ENCODE results near the gene SLC43A2. TPM values are rescaled to one million over a fixed set of nuclear protein-coding genes. Genes with fewer than 3 reads are reported as not detected.
A peak's percentile ranks its signal among the peaks of the same experiment; 100 is the strongest.
"Not testable (repeated sequence)": the region's sequence is repeated elsewhere in the genome, so short reads cannot be mapped to it uniquely, and the experiment has no call there.

SLC43A2 gene
- total and polyA plus RNA-seq, 2 donors from 2014 or later: 48.9 to 60.4 TPM

- DNase-seq (peak in 1 of 5 donors; percentile 47), FAIRE-seq (no peak)
- H3K27ac ChIP-seq (ENCODE audit: low read depth in 2 of 2, low read length in 2 of 2): no peak overlapping the region
- intact Hi-C loops (cut with DNase I): no loop called here
- TF ChIP-seq CTCF (IDR thresholded peaks at IDR 0.05; ENCODE audit: borderline replicate concordance, extremely low read depth, insufficient read depth): no peak
- H3K4me1 ChIP-seq (ENCODE audit: control insufficient read depth in 2 of 3, insufficient read depth in 2 of 3, low read depth in 1 of 3, low read length in 3 of 3): no peaks in the 10 kb centered on the region
- peaks cover 35 to 77% (median 63%) of the 10 kb centered on the region in 3 donors for H3K36me3 ChIP-seq (ENCODE audit: control insufficient read depth in 2 of 3, insufficient read depth in 3 of 3, low read length in 3 of 3)
- no peak overlapping the region for H3K4me3 ChIP-seq (ENCODE audit: low read length in 3 of 3)
- H3K9me3 ChIP-seq (ENCODE audit: control insufficient read depth in 2 of 3, insufficient read depth in 1 of 3, low read length in 3 of 3): no peaks in the 10 kb centered on the region
- H3K9ac ChIP-seq (ENCODE audit: low read length in 3 of 3): no peak overlapping the region
- H3K27me3 ChIP-seq (ENCODE audit: control insufficient read depth, insufficient read depth, low read length): no peaks in the 10 kb centered on the region
Measured at GRCh38 chr17:1673041-1673785, 44.6 kb upstream of the SLC43A2 start.

DNA sequence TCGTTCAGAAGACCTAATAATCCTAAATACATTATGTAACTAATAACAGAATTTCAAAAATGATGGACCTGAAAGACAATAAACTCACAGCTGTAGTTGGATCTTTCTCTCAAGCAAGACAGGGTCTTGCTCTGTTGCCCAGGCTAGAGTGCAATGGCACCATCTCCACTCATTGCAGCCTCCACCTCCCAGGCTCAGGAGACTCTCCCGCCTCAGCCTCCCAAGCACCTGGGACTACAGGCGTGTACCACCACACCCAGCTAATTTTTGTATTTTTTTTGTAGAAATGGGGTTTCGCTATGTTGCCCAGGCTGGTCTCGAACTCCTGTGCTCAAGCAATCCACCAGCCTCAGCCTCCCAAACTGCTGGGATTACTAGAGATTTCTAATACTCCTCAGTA is 35.3 kb upstream of the SLC43A2 start:
- H3K9ac ChIP-seq (ENCODE audit: low read length in 3 of 3); H3K4me1 ChIP-seq (ENCODE audit: control insufficient read depth in 2 of 3, insufficient read depth in 2 of 3, low read depth in 1 of 3, low read length in 3 of 3); FAIRE-seq; H3K27ac ChIP-seq (ENCODE audit: low read depth in 2 of 2, low read length in 2 of 2); H3K4me3 ChIP-seq (ENCODE audit: low read length in 3 of 3); H3K9me3 ChIP-seq (ENCODE audit: control insufficient read depth in 2 of 3, insufficient read depth in 1 of 3, low read length in 3 of 3); intact Hi-C loops (cut with DNase I); H3K27me3 ChIP-seq (ENCODE audit: control insufficient read depth, insufficient read depth, low read length): not testable (repeated sequence)
- DNase-seq: peak in 1 of 5 donors; percentile 9
- H3K36me3 ChIP-seq (ENCODE audit: control insufficient read depth in 2 of 3, insufficient read depth in 3 of 3, low read length in 3 of 3): peaks cover 26 to 45% (median 34%) of the 10 kb centered on the region in 3 donors

- FAIRE-seq (no peak), DNase-seq (peak in 1 of 5 donors; percentile 16)
- TF ChIP-seq CTCF (IDR thresholded peaks at IDR 0.05; ENCODE audit: borderline replicate concordance, extremely low read depth, insufficient read depth): no peak
- Histone ChIP-seq H3K9ac (ENCODE audit: low read length in 3 of 3) (no peak overlapping the region), H3K4me3 (ENCODE audit: low read length in 3 of 3) (no peak overlapping the region), H3K27ac (ENCODE audit: low read depth in 2 of 2, low read length in 2 of 2) (no peak overlapping the region), H3K4me1 (ENCODE audit: control insufficient read depth in 2 of 3, insufficient read depth in 2 of 3, low read depth in 1 of 3, low read length in 3 of 3) (no peaks in the 10 kb centered on the region), H3K36me3 (ENCODE audit: control insufficient read depth in 2 of 3, insufficient read depth in 3 of 3, low read length in 3 of 3) (peaks cover 43 to 60% (median 52%) of the 10 kb centered on the region in 3 donors), H3K9me3 (ENCODE audit: control insufficient read depth in 2 of 3, insufficient read depth in 1 of 3, low read length in 3 of 3) (no peaks in the 10 kb centered on the region), H3K27me3 (ENCODE audit: control insufficient read depth, insufficient read depth, low read length) (no peaks in the 10 kb centered on the region)
- intact Hi-C loops (cut with DNase I): no loop called here
Measured at GRCh38 chr17:1661045-1661444, 32.4 kb upstream of the SLC43A2 start.

DNA sequence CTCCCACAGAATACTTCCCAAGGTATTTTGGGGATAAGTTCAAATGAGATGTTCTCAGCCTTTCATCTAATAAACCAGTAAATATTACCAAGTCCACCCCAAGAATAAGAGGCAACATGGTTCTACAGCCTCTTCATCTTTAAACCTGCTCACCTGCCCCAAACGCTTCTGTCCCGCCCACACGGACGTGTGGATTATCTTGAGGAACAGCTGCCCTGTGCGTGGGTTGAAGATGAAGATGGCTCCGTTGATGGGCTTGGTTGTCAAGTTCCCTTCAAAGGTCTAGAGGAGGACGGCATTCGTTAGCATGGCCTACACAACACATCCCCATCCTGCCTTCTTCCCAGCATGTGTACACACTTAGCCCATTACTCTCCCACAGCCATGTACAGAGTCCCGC is 29.5 kb upstream of the SLC43A2 start:
- TF ChIP-seq CTCF (IDR thresholded peaks at IDR 0.05; ENCODE audit: borderline replicate concordance, extremely low read depth, insufficient read depth): no peak
- Histone ChIP-seq H3K27ac (ENCODE audit: low read depth in 2 of 2, low read length in 2 of 2) (no peak overlapping the region), H3K27me3 (ENCODE audit: control insufficient read depth, insufficient read depth, low read length) (no peaks in the 10 kb centered on the region), H3K36me3 (ENCODE audit: control insufficient read depth in 2 of 3, insufficient read depth in 3 of 3, low read length in 3 of 3) (peaks cover 58 to 81% (median 75%) of the 10 kb centered on the region in 3 donors), H3K4me3 (ENCODE audit: low read length in 3 of 3) (no peak overlapping the region), H3K9me3 (ENCODE audit: control insufficient read depth in 2 of 3, insufficient read depth in 1 of 3, low read length in 3 of 3) (no peaks in the 10 kb centered on the region), H3K9ac (ENCODE audit: low read length in 3 of 3) (no peak overlapping the region), H3K4me1 (ENCODE audit: control insufficient read depth in 2 of 3, insufficient read depth in 2 of 3, low read depth in 1 of 3, low read length in 3 of 3) (no peaks in the 10 kb centered on the region)
- DNase-seq (peak in 1 of 5 donors; percentile 35), FAIRE-seq (no peak)
- intact Hi-C loops (cut with DNase I): no loop called here

Measured in kidney (tissue), 14 donors.